HuH-7 (cell line): ENCODE measurements around the gene SLC25A33.

Source experiments
- DNase-seq: peaks from one replicate; pipeline ENCODE4 v3.0.0; 2011; ENCODE audit warnings: low spot score

SLC25A33 gene

DNA sequence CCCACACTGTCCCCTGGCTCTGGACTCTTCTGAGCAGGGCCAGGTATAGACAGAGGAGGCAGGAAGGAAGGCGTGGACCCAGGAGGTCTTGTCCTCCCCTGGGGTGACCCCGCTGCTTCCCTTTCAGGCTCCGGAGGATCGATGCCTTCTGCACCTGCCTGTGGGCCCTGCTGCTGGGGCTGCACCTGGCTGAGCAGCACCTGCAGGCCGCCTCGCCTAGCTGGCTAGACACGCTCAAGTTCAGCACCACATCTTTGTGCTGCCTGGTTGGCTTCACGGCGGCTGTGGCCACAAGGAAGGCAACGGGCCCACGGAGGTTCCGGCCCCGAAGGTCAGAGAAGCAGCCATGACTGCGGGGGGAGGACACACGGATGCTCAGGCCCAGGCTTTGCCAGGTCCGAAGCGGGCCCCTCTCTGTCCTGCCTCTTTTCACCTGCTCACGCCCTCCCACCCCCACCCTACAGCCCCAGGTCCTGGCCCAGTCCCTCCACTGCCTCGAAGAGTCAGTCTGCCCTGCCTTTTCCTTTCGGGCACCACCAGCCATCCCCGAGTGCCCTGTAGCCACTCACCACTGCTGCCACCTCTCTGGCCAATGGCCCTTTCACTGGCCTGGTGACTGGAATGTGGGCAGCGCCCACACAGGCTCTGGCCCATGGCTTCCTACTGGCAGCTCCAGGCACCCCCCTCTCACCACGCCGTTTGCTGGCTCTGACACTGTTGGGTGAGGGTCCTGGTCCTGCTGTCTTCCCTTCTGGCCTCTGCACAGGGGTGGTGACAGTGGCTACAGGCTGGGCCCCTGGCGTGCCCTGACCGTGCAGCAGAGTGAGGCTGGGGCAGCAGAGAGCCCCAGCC lies 62.9 kb downstream of the SLC25A33 start:
- DNase-seq: no peak

DNA sequence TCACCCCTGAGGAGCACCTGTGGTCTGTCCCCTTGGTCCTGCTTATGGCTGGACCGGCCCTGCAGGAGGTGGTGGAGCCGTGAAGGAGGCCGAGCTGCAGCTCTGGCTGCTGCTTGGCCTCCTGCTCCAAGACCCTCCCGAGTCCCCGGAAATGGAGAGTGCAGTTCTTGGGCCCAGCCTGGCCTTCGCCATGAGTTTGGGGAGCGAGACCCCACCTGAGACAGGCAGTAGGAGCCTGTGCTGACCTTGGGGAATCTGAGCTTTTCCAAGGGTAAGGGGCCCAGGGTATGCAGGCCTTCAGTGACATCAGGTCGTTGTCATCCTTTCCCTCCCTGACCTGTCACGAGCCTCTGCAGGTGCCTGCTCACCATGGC lies 63.5 kb downstream of the SLC25A33 start:
- DNase-seq: no peak

DNA sequence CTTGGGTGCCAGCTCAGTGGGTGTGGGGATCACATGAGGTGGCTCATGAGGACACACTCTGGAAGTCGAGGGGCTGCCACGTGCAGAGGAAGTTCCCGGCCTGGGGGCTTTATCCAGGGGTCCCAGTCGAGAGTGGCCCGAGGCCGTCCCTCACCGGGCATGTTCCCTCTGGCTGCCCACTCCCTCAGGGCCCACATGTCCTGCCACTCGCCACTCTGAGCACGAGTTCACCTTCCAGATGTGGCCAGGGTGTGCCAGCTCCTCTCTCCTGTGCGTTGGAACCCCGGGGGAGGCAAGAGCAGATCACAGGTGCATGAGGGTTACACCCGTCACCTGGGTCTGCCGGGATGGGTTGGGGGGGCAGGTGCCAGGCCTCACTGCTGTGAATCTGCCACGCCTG lies 64.0 kb downstream of the SLC25A33 start:
- DNase-seq: no peak

DNA sequence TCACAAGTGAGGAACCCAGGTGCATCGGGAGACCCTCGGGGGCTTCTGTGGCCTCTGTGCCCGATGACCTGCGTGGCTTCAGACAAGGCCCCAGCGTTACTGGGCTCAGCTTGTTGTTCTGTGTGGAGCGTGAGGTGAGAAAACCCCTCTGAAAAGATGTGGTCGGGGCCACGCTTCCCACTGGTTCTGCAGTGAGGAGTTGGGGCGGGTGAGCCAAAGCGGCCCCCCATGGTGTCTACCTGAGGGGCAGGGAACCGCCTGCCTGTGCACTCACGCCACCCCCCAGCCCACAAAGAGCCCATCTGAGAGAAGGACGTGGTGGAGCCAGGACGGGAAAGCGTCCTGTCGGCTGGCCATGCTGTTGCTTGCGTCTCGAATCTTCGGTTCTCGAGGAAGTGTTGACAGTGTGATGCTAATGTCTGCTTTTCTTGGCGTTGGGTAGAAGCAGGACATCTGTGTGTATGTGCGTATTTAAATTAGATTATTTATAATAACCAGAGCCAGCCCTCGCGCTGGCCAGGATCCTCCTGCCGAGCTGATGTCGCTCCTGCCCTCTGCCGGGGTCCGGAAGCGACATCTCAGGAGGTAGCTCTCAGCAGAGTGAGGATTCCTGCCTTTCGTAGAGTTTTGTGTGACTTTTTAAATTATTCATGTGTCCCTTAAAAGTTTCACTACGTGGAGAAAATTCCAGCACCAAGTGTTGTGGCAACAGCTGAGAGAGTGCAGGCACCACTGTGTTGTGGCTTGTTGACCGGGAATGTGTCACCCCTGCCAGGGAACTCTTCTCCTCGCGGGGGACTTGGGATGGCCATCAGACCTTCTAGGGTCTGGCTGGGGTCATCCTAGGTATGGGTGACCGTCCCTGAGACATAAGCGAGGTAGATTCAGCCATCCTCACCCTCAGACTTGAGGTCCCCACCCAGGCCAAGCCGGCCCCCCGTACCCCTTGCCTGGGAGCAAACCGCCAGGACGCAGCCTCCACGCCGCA lies 64.8 kb downstream of the SLC25A33 start:
- no peak for DNase-seq

DNA sequence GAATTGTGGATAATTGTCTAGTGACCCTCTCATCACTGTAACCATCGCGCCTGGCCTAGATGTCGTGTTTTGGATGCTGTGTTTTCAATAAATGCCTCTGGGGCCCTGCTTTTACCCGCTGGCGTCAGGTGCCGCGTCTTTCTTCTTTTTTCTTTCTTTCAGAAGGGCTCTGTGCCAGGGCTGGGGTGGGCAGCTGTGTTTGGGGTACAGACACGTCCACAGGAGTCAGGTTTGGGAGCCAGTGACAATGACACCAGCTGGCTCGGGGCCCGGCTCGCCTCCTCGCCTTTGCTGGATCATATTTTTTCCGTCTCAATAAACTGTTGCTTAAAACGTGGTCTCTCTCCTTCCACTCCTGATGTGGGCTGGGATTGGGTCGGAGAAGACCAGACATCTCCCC lies 65.6 kb downstream of the SLC25A33 start:
- no peak for DNase-seq

DNA sequence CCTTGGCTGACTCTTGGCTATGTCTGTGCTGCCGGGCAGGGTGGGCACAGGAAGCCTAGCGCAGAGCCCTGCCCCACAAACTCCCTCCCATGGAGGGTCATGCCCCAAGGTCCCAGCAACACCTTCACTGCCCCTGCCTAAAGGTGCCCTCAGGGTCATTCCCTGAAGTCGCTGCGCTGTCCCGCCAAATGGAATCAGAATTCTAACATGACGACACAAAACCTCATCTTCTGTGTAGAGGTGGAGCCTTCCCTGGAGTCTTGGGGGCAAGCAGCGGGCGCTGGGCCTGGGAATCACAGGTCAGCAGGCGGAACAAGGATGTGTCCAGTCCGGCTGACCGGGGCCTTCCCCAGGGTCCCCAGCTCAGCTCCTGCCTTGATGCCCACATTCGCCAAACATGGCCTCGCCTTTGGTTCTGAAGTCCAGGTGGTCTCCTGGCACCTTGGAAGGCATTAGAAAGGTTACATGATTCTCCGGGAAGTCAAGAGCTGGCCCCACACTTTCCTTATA lies 66.7 kb downstream of the SLC25A33 start:
- no peak for DNase-seq

DNA sequence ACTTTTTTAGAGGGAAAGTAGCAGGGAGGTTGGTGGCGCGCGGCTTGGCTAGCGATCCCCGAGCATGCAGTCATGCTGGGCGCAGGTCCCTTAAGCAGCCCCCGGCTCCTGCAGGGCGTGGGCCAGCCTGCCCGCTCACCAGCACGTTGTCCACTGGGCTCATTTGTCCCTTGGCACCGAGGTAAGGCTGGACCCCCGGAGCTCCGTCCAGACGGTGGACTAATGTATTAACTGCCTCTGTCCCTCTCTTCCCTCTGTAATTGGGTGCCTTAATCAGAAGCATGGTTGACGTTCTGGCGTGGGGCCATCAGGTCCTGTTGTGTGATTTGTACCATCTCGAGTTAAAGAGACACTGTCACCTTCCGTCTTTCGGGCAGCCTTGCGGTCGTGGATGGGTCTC lies 67.2 kb downstream of the SLC25A33 start:
- DNase-seq: no peak

DNA sequence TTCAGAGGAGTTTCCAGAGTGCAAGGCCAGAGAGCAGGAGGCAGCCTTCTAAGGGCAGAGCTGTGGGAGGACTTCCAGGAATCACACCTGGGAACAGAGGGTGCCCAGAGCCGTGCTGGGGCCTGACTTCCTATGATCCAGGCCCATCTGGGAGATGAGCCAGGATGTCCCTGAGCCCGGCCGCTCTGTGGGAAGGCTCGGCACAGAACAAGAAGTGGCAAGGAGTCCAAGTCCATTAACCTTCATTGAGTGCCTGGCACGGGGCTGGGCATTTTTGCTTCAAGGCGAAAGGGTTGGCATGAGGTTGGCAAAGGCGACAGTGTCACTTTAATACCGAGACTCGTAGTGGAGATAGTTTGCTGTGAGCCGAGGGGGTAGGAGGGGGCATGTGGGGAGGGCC lies 67.7 kb downstream of the SLC25A33 start:
- no peak for DNase-seq

DNA sequence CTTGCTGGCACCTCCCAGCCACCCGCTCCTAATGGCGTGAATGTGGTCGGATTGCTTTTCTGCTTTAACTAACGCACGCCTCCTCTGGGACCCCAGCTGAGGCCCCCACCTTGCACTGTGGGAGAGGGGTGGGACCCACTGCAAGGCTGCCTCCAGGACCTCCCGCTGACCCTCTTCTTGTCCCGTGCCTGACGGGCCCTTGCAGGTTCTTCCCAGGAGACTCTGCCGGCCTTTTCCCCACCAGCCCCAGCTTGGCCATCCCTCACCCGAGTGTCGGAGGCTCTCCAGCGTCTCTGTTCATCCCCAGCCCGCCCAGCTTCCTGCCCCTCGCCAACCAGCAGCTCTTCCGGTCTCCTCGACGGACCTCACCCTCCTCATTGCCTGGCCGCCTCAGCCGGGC lies 68.1 kb downstream of the SLC25A33 start:
- DNase-seq: no peak

DNA sequence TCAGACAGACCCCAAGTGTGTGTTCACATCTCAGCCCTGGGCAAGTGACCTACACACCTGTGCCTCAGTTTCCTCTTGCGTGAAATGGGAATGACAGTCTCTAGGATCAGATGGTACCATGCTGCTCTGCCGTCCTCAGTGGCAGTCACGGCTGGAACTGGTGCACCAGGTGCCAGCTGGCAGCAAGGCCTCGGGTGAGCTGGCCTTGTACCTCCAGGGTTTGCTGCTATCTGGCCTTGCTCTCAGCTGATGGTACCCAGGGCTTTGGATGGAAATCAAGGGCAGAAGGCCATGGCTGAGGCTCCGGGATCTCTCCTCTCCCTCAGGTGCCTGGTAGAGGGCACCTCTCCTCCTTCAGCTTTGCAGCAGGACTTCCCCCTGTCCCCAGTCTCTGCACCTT lies 70.7 kb downstream of the SLC25A33 start:
- no peak for DNase-seq

DNA sequence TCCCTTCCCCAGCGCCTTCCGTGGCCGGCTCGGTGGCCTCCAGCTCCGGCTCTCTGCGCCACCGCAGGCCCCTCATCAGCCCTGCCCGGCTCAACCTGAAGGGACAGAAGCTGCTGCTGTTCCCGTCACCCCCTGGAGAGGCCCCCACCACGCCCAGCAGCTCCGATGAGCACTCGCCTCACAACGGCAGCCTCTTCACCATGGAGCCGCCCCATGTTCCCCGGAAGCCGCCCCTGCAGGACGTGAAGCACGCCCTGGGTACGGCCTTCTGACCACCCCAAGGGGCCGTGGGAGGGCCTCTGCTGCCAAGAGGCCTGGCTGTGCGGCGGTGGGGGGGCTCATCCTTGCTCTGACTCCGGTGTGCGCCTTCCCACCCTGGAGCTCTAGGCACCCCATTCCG lies 71.3 kb downstream of the SLC25A33 start:
- DNase-seq: no peak

DNA sequence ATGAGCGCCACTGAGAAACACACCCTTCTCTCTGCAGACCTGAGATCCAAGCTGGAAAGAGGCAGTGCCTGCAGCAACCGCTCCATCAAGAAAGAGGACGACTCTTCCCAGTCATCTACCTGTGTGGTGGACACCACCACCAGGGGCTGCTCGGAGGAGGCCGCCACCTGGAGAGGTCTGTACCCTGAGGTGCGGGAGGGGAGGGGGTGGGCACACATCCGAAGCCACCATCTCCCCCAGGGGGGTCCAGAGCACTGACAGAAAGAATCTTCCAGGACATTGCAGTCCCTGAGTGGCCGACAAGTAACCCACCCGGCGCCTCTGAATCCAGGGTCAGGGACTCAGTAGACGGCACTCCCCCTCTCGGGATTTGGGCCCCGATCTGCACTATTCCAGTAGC lies 72.5 kb downstream of the SLC25A33 start:
- no peak for DNase-seq

DNA sequence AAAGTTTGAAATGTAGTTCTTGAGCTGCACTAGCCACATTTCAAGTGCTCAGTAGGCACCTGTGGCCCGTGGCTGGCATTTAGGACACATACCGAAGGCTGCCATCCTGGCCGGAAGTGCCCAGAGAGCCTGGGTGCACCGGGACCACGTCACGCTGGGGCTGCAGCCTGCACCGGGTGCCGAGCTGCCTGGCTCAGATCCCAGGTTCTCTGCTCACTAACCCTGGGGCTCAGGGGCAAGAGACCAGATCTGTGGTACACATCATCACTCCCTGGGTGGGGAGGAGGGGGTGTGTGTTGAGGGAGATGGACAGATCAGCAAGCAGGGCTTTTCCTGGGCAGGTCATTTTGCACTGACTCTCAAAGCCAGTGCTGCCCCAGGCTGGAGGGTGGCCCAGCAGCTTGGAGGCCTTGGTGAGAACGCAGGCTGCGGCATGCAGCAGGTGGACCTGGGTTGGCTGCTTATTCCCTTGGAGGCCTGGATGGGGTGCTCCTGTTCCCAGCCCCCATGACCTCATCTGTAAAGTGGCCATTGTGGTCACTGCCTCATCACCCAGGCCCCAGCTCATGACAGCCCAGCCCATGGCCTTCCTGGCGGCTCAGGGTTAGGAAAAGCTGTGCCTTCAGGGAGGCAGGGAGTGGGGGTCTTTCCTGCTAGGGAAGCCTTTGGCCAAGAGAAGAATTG lies 73.0 kb downstream of the SLC25A33 start:
- DNase-seq: no peak

DNA sequence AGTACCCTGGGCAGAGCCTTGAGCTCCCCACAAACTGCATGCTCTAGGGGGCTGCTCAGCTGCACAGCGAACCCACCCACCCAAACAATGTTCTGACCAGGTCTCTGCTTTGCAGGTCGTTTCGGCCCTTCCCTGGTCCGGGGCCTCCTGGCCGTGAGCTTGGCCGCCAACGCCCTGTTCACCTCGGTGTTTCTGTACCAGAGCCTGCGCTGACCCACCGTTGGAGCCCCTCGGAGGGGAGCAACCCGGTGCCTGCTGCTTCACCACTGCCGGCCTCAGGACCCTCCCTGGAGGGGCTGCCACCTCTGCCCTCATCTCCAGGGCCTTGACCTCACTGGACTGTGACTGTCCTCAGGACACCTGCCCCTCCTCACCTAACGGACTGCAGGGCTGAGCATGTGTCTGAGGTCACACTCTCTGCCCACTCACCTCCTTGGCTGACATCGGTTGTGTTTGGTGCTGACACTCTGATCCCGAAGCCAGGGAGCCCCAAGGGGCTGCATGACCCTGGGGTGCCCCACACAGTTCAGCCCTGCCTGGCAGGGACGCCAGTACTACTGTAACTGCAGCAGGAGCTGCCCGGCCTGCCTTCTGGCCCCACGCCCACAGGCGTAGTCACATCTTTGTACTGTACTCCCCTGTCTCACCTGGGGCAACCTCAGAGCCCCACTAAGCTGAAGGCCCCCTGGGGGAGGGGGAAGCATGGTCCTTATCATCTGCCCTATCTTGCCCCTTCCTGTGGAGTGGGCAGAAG lies 73.8 kb downstream of the SLC25A33 start:
- no peak for DNase-seq

DNA sequence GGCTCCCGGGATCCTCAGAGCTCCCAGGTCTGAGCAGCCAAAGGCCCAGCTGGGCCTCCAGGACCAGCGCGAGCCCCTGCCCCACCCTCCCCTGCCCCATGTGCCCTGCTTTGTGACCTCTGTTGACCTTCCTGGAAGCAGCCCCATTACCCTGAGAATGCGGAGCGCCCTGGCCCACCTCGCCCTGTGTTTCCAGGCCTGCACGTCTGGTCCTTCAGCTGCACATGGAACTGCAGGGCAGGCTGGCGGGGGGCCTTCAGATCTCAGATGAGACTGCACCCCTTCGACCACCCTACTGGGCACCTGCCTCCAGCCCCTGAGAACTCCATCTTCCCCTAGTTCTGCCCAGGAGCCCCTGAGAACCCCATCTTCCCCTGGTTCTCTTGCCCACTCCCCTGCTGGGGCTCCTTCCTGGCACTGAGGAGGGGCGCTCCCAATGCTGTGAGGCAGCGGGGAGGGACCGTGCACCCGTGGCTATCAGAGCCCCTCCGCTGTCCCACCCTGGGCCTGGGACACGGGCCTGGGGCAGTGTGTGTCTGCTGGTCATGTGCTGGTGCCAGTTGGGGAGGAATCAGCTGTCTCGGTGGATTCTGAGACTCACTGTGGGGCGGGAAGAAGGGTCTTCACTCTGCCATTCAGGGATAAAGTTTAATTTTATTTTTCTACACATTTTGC lies 74.5 kb downstream of the SLC25A33 start:
- no peak for DNase-seq

DNA sequence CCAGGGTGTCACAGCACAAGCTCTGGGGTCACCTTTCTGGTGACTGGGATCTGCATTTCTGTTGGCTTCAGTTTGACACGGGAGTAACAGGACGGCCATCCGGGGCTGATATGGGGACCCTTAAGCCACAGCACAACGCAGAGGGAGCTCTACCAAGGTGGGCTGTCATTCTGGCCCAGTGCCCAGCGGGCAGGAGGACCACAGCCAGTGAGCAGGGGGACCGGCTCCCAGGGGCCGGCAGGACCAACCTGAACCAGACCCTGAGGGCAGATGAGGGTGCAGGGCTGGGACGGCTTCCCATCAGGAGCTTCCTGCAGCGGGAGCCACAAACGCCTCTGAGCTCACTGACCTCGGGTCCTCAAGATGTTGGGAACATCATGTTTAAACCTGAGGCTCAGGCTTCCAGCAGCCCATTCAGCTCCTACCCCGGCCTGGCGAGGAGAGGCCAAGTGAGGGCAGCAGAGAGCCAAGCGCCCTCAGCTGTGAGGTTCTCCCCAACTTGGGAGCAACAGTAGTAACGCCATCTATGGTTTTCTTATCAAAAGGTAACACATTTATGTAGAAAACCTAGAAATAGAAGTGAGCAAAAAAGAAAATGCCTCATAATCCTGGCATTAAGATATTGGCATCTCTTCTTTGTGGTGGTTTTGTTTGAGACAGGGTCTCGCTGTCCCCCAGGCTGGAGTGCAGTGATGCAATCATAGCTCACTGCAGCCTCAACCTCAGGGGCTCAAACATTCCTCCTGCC lies 76.2 kb downstream of the SLC25A33 start:
- peak; percentile 86 for DNase-seq

DNA sequence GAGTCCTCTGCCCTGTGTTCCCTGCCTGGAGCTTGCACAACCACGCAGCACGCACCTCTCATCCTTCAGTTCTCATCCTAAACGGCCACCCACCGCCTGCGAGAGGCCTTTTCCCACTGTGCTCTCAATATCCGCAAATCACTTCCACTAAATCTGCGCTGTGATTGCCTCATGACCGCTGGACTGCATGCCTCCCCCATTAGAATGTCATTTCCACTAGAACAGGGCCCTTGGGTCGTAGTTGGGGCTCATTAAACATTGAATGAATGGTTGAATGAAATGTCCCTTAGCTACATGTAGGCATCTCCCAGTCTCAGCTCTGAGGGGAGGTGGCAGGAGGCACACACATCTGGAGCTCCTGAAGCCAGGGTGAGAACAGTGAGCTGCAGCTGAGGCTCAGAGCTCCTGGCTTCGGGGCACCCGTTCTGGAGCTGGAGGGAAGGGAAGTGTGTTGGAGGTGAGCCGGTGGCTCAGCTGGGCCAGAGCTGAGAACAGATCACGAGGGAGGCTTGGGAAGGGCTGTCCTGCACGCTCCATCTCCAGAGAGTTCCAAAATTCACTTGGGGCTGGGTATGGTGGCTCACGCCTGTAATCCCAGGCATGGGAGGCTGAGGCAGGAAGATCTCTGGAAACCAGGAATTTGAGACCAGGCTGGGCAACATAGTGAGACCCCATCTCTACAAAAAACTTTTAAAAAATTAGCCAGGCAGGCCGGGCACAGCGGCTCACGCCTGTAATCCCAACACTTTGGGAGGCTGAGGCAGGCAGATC lies 79.8 kb downstream of the SLC25A33 start:
- no peak for DNase-seq

DNA sequence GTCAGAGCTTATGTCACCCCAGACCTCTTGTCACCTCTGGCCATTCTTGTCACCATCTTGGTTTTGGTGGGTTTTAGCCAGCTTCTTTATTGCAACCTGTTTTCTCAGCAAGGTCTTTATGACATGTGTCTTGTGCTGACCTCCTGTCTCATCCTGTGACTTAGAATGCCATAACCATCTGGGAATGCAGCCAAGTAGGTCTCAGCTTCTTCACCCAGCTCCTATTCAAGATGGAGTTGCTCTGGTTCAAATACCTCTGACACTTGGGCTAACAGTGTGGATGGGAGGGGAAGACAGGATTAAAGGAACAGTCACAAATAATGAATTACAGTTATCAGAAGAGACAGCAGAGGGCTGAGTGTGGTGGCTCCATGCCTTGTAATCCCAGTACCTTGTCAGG lies 81.8 kb downstream of the SLC25A33 start:
- DNase-seq: no peak

DNA sequence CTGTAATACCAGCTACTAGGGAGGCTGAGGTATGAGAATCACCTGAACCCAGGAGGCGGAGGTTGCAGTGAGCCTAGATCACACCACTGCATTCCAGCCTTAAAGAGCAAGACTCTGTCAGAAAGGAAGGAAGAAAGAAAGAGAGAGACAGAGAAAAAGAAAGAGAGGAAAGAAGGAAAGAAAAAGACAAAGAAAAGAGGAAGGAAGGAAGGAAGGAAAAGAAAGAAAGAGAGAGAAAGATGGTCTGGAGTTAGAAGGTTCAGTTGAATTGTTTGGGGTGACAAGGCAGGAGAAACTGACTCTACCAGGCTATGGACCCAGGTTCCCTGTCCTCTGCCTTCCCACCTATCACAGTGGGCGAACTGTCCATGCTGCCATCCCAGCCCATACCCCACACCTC lies 84.8 kb downstream of the SLC25A33 start:
- DNase-seq: no peak
